ENCODE results near the gene BEGAIN. TPM values are rescaled to one million over a fixed set of nuclear protein-coding genes. Genes with fewer than 3 reads are reported as not detected.

BEGAIN gene
- total RNA-seq, 1 experiment from 2014 or later, result 7.0 TPM

- intact Hi-C loops (cut with micrococcal nuclease), result no loop called here
- no peak for TF ChIP-seq CTCF (IDR thresholded peaks at IDR 0.05; ENCODE audit: unreplicated experiment)
- H3K27ac Mint-ChIP-seq (ENCODE audit: low read depth, unreplicated experiment), result no peak overlapping the region
- no TSS peak for BruUV-seq (replicated peaks)
- no peaks in the 10 kb centered on the region for H3K27me3 Mint-ChIP-seq (ENCODE audit: insufficient read depth, unreplicated experiment)
- no peaks in the 10 kb centered on the region for H3K4me1 Mint-ChIP-seq (ENCODE audit: insufficient read depth, unreplicated experiment)
- H3K4me3 Mint-ChIP-seq (ENCODE audit: unreplicated experiment), result no peak overlapping the region
- ChIA-PET POLR2A (no interaction called here), CTCF (no interaction called here)
- peaks cover 6% of the 10 kb centered on the region for H3K36me3 Mint-ChIP-seq (ENCODE audit: insufficient read depth, unreplicated experiment)
- no peak for DNase-seq (ENCODE audit: unreplicated experiment)
- H3K9me3 Mint-ChIP-seq (ENCODE audit: unreplicated experiment), result no peaks in the 10 kb centered on the region
Measured at GRCh38 chr14:100495917-100496316, 91.3 kb downstream of the BEGAIN start.

GRCh38 chr14:100494645-100495044 lies 92.6 kb downstream of the BEGAIN start:
- POLR2A ChIA-PET, result no interaction called here
- intact Hi-C loops (cut with micrococcal nuclease), result no loop called here

GRCh38 chr14:100490252-100490651 lies 97.0 kb downstream of the BEGAIN start:
- CTCF ChIA-PET, result interaction anchor here (1.0 kb wide), 1 partner anchor 46 kb away, joined by 3 read pairs; no protein-coding TSS in a partner anchor
- H3K9me3 Mint-ChIP-seq (ENCODE audit: unreplicated experiment), result no peaks in the 10 kb centered on the region
- POLR2A ChIA-PET, result no interaction called here
- no peak overlapping the region for H3K27ac Mint-ChIP-seq (ENCODE audit: low read depth, unreplicated experiment)
- H3K4me1 Mint-ChIP-seq (ENCODE audit: insufficient read depth, unreplicated experiment), result no peaks in the 10 kb centered on the region
- BruUV-seq (replicated peaks), result no TSS peak
- DNase-seq (ENCODE audit: unreplicated experiment), result no peak
- no peak overlapping the region for H3K4me3 Mint-ChIP-seq (ENCODE audit: unreplicated experiment)
- intact Hi-C loops (cut with micrococcal nuclease), result no loop called here
- peaks cover 11% of the 10 kb centered on the region for H3K36me3 Mint-ChIP-seq (ENCODE audit: insufficient read depth, unreplicated experiment)
- no peak for TF ChIP-seq CTCF (IDR thresholded peaks at IDR 0.05; ENCODE audit: unreplicated experiment)
- no peaks in the 10 kb centered on the region for H3K27me3 Mint-ChIP-seq (ENCODE audit: insufficient read depth, unreplicated experiment)

More at GRCh38 chr14:100494645-100495044, 92.6 kb downstream of the BEGAIN start:
- Mint-ChIP-seq H3K27me3 (ENCODE audit: insufficient read depth, unreplicated experiment) (no peaks in the 10 kb centered on the region), H3K9me3 (ENCODE audit: unreplicated experiment) (no peaks in the 10 kb centered on the region), H3K4me3 (ENCODE audit: unreplicated experiment) (no peak overlapping the region), H3K36me3 (ENCODE audit: insufficient read depth, unreplicated experiment) (peaks cover 6% of the 10 kb centered on the region), H3K4me1 (ENCODE audit: insufficient read depth, unreplicated experiment) (no peaks in the 10 kb centered on the region), H3K27ac (ENCODE audit: low read depth, unreplicated experiment) (no peak overlapping the region)
- no peak for TF ChIP-seq CTCF (IDR thresholded peaks at IDR 0.05; ENCODE audit: unreplicated experiment)
- BruUV-seq (replicated peaks), result no TSS peak
- CTCF ChIA-PET, result interaction anchor here (0.6 kb wide), 1 partner anchor 49 kb away, joined by 4 read pairs; no protein-coding TSS in a partner anchor
- no peak for DNase-seq (ENCODE audit: unreplicated experiment)

DNA sequence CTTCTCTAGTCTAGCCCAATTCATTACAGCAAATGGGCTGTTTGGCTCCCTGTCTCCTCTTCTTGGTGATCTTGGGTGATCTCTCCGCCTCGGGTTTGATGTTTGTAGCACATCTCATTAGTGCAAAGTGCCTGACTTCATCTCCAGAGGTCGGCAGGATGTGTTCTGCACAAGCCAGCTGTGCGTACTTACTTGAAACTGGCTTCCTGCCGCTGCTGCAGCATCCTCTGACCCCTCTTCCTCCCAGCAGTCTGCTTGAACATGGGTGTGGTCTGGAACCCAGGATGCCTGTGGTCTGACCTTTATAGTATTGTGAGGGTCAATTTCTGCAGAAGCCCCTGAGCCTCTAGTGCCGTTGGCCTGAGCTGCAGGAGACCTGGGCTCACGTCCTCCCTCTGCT lies 99.2 kb downstream of the BEGAIN start:
- Mint-ChIP-seq H3K9me3 (ENCODE audit: unreplicated experiment) (no peaks in the 10 kb centered on the region), H3K27ac (ENCODE audit: low read depth, unreplicated experiment) (no peak overlapping the region), H3K36me3 (ENCODE audit: insufficient read depth, unreplicated experiment) (peaks cover 8% of the 10 kb centered on the region), H3K4me3 (ENCODE audit: unreplicated experiment) (no peak overlapping the region), H3K27me3 (ENCODE audit: insufficient read depth, unreplicated experiment) (no peaks in the 10 kb centered on the region), H3K4me1 (ENCODE audit: insufficient read depth, unreplicated experiment) (no peaks in the 10 kb centered on the region)
- intact Hi-C loops (cut with micrococcal nuclease), result no loop called here
- no peak for DNase-seq (ENCODE audit: unreplicated experiment)
- CTCF ChIA-PET, result no interaction called here
- no TSS peak for BruUV-seq (replicated peaks)
- TF ChIP-seq CTCF (IDR thresholded peaks at IDR 0.05; ENCODE audit: unreplicated experiment), result no peak
- POLR2A ChIA-PET, result no interaction called here
